ENCODE measurements around the gene IQSEC2. TPM values are rescaled to one million over a fixed set of nuclear protein-coding genes. Genes with fewer than 3 reads are reported as not detected.

Gene IQSEC2
- total and polyA plus RNA-seq, 2 donors (not counting 1 experiment from before 2014, with no cell fraction given) = 0.58 to 0.94 TPM

- H3K27ac ChIP-seq (ENCODE audit: low read length in 2 of 2) = no peak overlapping the region
- no peaks in the 10 kb centered on the region for H3K4me1 ChIP-seq (ENCODE audit: control insufficient read depth in 2 of 2, insufficient read depth in 2 of 2, low read length in 2 of 2)
- no peak overlapping the region for H3K4me3 ChIP-seq (ENCODE audit: control extremely low read depth in 1 of 5, extremely low read depth in 1 of 5, insufficient read depth in 1 of 5, low read depth in 2 of 5, low read length in 4 of 5)
- H3K36me3 ChIP-seq (replicated peaks in 1 of 2; ENCODE audit: control extremely low read depth in 1 of 2, control insufficient read depth in 1 of 2, extremely low read depth in 1 of 2, insufficient read depth in 2 of 2, low read length in 1 of 2) = no peaks in the 10 kb centered on the region
- no peak overlapping the region for H2AFZ ChIP-seq (ENCODE audit: insufficient read depth, low read depth, low read length, poor library complexity, severe bottlenecking)
- Mint-ChIP-seq H3K9me3 (ENCODE audit: insufficient read depth) (no peaks in the 10 kb centered on the region), H3K4me1 (peaks cover 6% of the 10 kb centered on the region), H3K27ac (no peak overlapping the region), H3K4me3 (no peak overlapping the region), H3K27me3 (peaks cover 5% of the 10 kb centered on the region)
- no peak overlapping the region for H3K9ac ChIP-seq (ENCODE audit: low read length)
- 99% methylated on average over 6 of the region's 13 CpGs for WGBS (ENCODE audit: insufficient coverage)
- ATAC-seq (ENCODE audit: low read depth) (no peak), DNase-seq (no peak)
- no peaks in the 10 kb centered on the region for H3K27me3 ChIP-seq (replicated peaks in 1 of 4; ENCODE audit: control extremely low read depth in 1 of 4, control insufficient read depth in 3 of 4, insufficient read depth in 4 of 4, low read length in 3 of 4)
- H3K4me2 ChIP-seq (replicated peaks; ENCODE audit: low read depth, low read length, poor library complexity, severe bottlenecking) = no peak overlapping the region
- TF ChIP-seq EZH2 (IDR thresholded peaks at IDR 0.05; ENCODE audit: borderline replicate concordance, insufficient read depth, low read depth, low read length, poor library complexity, severe bottlenecking) = no peak
- TF ChIP-seq, protein P1, sequence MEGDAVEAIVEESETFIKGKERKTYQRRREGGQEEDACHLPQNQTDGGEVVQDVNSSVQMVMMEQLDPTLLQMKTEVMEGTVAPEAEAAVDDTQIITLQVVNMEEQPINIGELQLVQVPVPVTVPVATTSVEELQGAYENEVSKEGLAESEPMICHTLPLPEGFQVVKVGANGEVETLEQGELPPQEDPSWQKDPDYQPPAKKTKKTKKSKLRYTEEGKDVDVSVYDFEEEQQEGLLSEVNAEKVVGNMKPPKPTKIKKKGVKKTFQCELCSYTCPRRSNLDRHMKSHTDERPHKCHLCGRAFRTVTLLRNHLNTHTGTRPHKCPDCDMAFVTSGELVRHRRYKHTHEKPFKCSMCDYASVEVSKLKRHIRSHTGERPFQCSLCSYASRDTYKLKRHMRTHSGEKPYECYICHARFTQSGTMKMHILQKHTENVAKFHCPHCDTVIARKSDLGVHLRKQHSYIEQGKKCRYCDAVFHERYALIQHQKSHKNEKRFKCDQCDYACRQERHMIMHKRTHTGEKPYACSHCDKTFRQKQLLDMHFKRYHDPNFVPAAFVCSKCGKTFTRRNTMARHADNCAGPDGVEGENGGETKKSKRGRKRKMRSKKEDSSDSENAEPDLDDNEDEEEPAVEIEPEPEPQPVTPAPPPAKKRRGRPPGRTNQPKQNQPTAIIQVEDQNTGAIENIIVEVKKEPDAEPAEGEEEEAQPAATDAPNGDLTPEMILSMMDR (IDR thresholded peaks at IDR 0.05) = no peak
- H3K9me3 ChIP-seq (ENCODE audit: control extremely low read depth in 1 of 3, control insufficient read depth in 2 of 3, insufficient read depth in 1 of 3, low read length in 2 of 3) = no peaks in the 10 kb centered on the region
- ChIA-PET CTCF (no interaction called here), POLR2A (no interaction called here)
- no peaks in the 10 kb centered on the region for H4K20me1 ChIP-seq (ENCODE audit: control insufficient read depth, insufficient read depth, low read length, poor library complexity, severe bottlenecking)
- intact Hi-C loops (cut with micrococcal nuclease) = no loop called here
- no peaks in the 10 kb centered on the region for H3K79me2 ChIP-seq (ENCODE audit: control insufficient read depth, insufficient read depth, low read length)
Observed at GRCh38 chrX:53257166-53257565, 24.2 kb downstream of the IQSEC2 start.

DNA sequence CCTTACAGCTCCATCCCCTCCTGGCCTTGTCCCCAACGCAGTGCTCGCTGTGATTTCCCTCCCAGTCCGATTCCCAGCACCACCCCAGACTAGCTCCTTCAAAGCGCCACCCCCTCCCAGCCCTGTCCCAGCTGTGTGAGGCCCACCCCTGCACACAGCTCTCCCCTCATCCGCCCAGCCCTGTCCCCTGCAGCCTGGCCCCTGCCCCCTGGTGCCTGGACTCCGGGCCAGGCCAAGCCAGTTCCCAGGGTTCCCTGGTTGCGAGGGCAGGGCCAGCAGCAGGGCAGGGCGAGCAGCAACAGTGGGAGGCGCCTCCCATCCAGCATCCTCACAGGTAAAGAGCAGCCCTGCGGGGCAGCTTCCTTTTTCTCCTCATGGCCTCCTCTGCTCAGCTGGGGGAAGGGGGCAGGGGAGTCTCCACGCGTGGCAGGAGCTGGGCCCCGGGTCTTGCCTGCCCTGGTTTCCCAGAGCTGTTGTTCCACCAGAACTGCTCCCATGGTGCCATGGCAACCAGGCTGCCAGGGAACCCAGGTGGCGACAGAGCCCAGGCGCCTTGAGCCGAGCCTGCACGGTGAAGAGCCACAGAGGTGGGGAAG, 24.8 kb downstream of the IQSEC2 start:
- Histone ChIP-seq H2AFZ (ENCODE audit: insufficient read depth, low read depth, low read length, poor library complexity, severe bottlenecking) (no peak overlapping the region), H4K20me1 (ENCODE audit: control insufficient read depth, insufficient read depth, low read length, poor library complexity, severe bottlenecking) (no peaks in the 10 kb centered on the region), H3K4me2 (replicated peaks; ENCODE audit: low read depth, low read length, poor library complexity, severe bottlenecking) (no peak overlapping the region), H3K27me3 (replicated peaks in 1 of 4; ENCODE audit: control extremely low read depth in 1 of 4, control insufficient read depth in 3 of 4, insufficient read depth in 4 of 4, low read length in 3 of 4) (no peaks in the 10 kb centered on the region), H3K4me1 (ENCODE audit: control insufficient read depth in 2 of 2, insufficient read depth in 2 of 2, low read length in 2 of 2) (no peaks in the 10 kb centered on the region), H3K79me2 (ENCODE audit: control insufficient read depth, insufficient read depth, low read length) (no peaks in the 10 kb centered on the region), H3K9ac (ENCODE audit: low read length) (no peak overlapping the region), H3K4me3 (ENCODE audit: control extremely low read depth in 1 of 5, extremely low read depth in 1 of 5, insufficient read depth in 1 of 5, low read depth in 2 of 5, low read length in 4 of 5) (no peak overlapping the region), H3K9me3 (ENCODE audit: control extremely low read depth in 1 of 3, control insufficient read depth in 2 of 3, insufficient read depth in 1 of 3, low read length in 2 of 3) (no peaks in the 10 kb centered on the region), H3K36me3 (replicated peaks in 1 of 2; ENCODE audit: control extremely low read depth in 1 of 2, control insufficient read depth in 1 of 2, extremely low read depth in 1 of 2, insufficient read depth in 2 of 2, low read length in 1 of 2) (no peaks in the 10 kb centered on the region), H3K27ac (ENCODE audit: low read length in 2 of 2) (no peak overlapping the region)
- TF ChIP-seq, protein P1 (IDR thresholded peaks at IDR 0.05) = no peak
- no peak for TF ChIP-seq EZH2 (IDR thresholded peaks at IDR 0.05; ENCODE audit: borderline replicate concordance, insufficient read depth, low read depth, low read length, poor library complexity, severe bottlenecking)
- Mint-ChIP-seq H3K4me3 (no peak overlapping the region), H3K9me3 (ENCODE audit: insufficient read depth) (no peaks in the 10 kb centered on the region), H3K4me1 (peaks cover 2% of the 10 kb centered on the region), H3K27me3 (peaks cover 4% of the 10 kb centered on the region), H3K27ac (no peak overlapping the region)
- POLR2A ChIA-PET = no interaction called here
- DNase-seq = no peak
- intact Hi-C loops (cut with micrococcal nuclease) = no loop called here
- WGBS (ENCODE audit: insufficient coverage) = 93% methylated on average over 10 of the region's 17 CpGs
- CTCF ChIA-PET = no interaction called here
- no peak for ATAC-seq (ENCODE audit: low read depth)
